H1 (cell line): ENCODE measurements around the gene SEC24C. TPM values are rescaled to one million over a fixed set of nuclear protein-coding genes. Genes with fewer than 3 reads are reported as not detected.

Experiments used
- BACH1 ChIP-seq: IDR thresholded peaks from 2 replicates; pipeline ENCODE4 v1.6.1; 2012; ENCODE audit warnings: low read length, improper control_type of control experiment
- CBX5 ChIP-seq: fragments of 300-800, 300-1000 bp; sonication (generic); IDR thresholded peaks from 2 replicates; pipeline ENCODE4 v1.7.1; 2016; ENCODE audit warnings: antibody characterized with exemption, low read length, low read depth
- CBX8 ChIP-seq: fragments of 300-800, 300-1000 bp; sonication (generic); IDR thresholded peaks from 2 replicates; pipeline ENCODE4 v1.7.1; 2016; ENCODE audit warnings: low read depth, low read length, borderline replicate concordance
- HDAC6 ChIP-seq: IDR thresholded peaks from one replicate; pipeline ENCODE4 v1.7.1; 2012; ENCODE audit warnings: low read depth, mild to moderate bottlenecking, inconsistent platforms, low read length, moderate library complexity
- JUND ChIP-seq: IDR thresholded peaks from 2 replicates; pipeline ENCODE4 v1.6.1; 2011; ENCODE audit warnings: mild to moderate bottlenecking, improper control_type of control experiment, low read length
- MAFK ChIP-seq: IDR thresholded peaks from 2 replicates; pipeline ENCODE4 v1.6.1; 2012; ENCODE audit warnings: low read depth, mild to moderate bottlenecking, improper control_type of control experiment, low read length
- PHF8 ChIP-seq: fragments of 200-600 bp; sonication (generic); conservative IDR thresholded peaks from 2 replicates; pipeline ENCODE4 v1.7.1; 2012; ENCODE audit warnings: low read depth, mild to moderate bottlenecking, inconsistent platforms, low read length, moderate library complexity
- RNF2 ChIP-seq: fragments of 200-900, 300-1000 bp; sonication (generic); IDR thresholded peaks from 2 replicates; pipeline ENCODE4 v1.7.1; 2016; ENCODE audit warnings: borderline replicate concordance, low read depth, mild to moderate bottlenecking, antibody characterized with exemption, low read length; ENCODE audit not compliant: poor library complexity, severe bottlenecking; ENCODE audit errors: missing control alignments
- SP2 ChIP-seq: IDR thresholded peaks from 2 replicates; pipeline ENCODE4 v1.6.1; 2012; ENCODE audit warnings: mild to moderate bottlenecking, low read length, inconsistent platforms
- TAF1 ChIP-seq: IDR thresholded peaks from 2 replicates; pipeline ENCODE4 v1.6.1; 2011; ENCODE audit warnings: mild to moderate bottlenecking, low read depth, low read length
- YY1 ChIP-seq: IDR thresholded peaks from 2 replicates; pipeline ENCODE4 v1.6.1; 2011; ENCODE audit warnings: low read depth, mild to moderate bottlenecking, low read length
- polyA plus RNA-seq, 7 experiments: library from polyadenylated mRNA; depleted of rRNA in 3 of 7; stranded (reverse) in 5 of 7; unstranded in 2 of 7; fragments of >200 nt in 5 of 7; fragments of 200-250 nt in 2 of 7; gene quantifications; 1 replicate in 5 of 7; 2 replicates in 1 of 7; 4 replicates in 1 of 7; pipeline versions ENCODE4 v1.2.1 to v1.2.3, GENCODE V29; 2011 to 2013; ENCODE audit warnings: missing spikeins in 2 of 7, mixed read lengths in 2 of 7
- total RNA-seq: library from RNA; stranded (reverse); fragmentation: NEBNext Ultra II Directional; extraction: Animal tissue kit (Norgen Biotek cat#: 25700); gene quantifications from 2 replicates; pipeline ENCODE4 v1.2.1, GENCODE V29; 2021

The SEC24C gene
- total and polyA plus RNA-seq, 2 of the 8 experiments (the other 6 are each of a cell fraction or from before 2014, with no cell fraction given), result 63.2 to 67.4 TPM

DNA sequence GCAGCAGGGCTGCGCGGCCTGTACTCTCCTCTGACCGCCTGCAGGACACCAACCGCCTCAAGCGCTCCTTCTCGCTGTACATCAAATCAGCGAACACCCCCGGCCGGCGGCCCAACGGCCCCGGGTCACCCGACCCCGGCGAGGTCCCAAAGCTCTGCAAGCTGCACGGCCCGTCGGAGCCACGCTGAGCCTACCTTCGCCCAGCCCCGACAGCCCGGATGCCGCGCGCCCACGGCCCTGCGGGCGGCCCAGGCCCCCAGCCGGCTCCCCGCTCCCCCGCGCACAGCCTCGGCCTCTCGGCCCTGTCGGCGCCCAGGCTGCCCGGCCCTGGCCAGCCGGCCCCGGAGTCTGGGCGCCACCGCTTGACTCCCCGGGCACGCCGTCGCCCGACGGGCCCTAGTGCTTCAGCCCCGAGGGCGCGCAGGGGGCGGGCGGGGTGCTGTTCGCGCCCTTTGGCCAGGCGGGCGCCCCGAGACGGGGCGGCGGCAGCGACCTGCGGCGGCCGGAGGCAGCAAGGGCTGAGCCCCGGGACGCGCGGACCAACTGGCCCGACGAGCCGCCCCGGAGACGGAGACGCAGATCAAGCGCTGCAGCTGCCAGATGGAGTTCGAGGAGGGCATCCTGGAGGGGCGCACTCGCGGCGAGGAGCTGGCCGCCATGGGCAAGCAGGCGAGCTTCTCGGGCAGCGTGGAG lies 11.1 kb upstream of the SEC24C start (continued):
- no peak for TF ChIP-seq RNF2
- no peak for TF ChIP-seq CBX5
- no peak for TF ChIP-seq MAFK
- TF ChIP-seq BACH1, result no peak
- TF ChIP-seq CBX8, result no peak
- TF ChIP-seq PHF8, result no peak
- no peak for TF ChIP-seq YY1
- TF ChIP-seq HDAC6, result no peak
- no peak for TF ChIP-seq JUND
- TF ChIP-seq TAF1, result no peak
- TF ChIP-seq SP2, result no peak
- TF ChIP-seq, all 59 proteins: peak for 0
